SKM-1 treated with dmso at 0.1 percent for 144 hours (cell line): Measurements from ENCODE around the gene RAET1L.
"Not testable (repeated sequence)": the region's sequence is repeated elsewhere in the genome, so short reads cannot be mapped to it uniquely, and the experiment has no call there.

Source experiments
- DNase-seq: peaks from one replicate; lab custom pipeline; 2025; ENCODE audit not compliant: unreplicated experiment; lab: John Stamatoyannopoulos, UW

RAET1L gene

DNA sequence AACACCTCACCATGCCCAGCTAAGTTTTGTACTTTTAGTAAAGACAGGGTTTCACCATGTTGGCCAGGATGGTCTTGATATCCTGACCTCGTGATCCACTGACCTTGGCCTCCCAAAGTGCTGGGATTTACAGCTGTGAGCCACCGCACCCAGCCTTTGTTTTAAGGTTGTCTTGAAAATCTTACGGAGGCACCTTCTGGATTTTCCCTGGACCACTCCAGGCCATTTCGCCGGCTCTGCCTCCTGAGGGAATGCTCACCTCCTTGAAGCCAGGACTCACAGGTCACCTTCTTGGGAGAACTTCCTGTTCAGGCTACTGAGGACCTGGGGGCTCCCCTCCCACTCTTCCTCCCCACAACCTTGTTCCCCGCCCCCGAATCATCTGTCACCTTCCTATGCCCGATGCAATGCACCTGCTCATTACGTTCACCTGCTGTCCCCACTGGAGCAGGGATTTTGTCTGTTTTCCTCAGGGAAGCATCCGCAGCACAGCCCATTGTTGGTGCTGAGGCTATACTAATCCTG lies 19.4 kb upstream of the RAET1L start:
- no peak for DNase-seq

- DNase-seq = no peak
Observed at GRCh38 chr6:150043501-150044412, 18.4 kb upstream of the RAET1L start.

DNA sequence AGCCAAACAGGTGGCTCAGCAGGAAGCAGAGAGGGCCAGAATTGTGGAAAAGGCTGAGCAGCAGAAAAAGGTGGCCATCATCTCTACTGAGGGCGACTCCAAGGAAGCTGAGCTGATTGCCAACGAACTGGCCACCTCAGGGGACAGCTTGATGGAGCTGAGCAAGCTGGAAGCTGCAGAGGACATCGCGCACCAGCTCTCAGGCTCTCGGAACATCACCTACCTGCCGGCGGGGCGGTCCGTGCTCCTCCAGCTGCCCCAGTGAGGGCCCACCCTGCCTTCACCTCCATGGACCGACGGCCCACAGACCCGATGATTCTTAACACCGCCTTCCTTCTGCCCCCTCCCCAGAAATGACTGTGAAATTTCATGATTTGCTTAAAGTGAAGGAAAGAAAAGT lies 17.8 kb upstream of the RAET1L start:
- DNase-seq = no peak

DNA sequence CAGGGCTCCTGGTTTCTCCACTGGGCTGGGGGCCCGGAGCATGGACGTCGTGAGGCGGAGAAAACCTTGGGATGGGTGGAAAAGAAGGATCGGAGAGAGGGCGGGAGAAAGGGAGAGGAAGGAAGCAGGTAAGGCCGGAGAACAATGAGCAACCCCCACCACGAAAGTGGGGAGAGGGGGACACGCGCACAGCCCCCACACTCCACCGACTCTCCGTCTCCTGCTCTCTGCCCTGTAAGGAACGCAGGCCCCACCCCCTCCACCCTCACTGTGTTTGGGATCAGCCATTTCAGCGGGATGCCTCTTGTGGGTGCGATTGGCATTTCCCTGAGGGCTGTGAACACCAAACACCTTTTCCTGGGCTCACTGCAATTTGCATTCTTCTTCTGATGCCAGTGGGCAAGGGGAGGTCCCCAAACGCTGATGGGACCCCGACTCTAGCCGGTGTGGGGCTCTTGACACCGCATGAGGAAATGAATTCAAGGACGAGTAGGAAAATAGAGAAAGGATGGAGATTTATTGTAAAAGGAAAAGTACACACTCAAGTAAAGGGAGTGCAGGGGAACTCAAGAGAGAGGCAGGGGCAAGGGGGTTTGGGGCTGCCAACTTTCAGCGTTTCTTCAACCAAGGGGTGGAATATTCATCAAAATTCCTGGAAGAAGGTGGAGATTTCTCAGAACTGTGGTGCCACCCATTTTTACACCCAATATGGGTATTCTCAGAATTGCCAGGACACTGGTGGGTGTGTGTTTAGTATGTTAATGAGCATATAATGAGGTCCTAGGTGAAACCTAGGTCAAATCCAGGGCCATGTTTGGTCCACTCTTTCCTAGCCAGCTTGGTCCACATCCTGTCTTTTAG lies 13.1 kb upstream of the RAET1L start:
- DNase-seq = no peak

DNA sequence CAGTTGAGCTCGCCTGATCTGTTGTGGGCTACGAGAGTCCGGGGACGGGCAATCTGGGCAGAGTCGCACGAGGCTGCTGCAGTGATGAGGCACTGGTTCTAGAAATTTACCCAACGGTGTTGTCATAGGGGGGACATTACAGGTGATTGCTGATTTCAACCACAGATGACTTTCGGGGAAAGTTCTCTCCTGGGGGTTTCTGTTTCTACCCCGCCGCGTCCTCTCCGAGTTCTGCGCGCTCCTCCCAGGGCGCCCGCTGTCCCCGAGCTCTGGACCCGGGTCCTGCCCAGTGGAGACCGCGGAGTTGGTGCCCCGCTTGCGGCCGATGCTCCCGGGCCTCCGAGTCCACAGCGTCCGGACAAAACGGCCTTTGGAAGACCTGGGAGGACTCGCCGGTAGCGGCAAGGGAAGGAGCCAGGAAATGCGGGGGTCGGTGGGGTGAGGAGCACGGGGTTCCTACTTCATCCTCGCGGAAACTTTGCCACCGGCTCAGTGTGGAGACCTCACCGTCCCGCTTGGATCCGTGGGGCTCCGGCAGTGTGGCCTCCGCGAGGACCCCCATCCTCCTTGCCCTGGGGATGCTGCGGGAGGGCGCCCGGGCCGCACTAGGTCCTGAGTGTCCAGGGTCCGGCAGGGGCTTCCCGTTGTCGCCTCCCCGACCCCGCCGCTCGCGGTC lies 12.3 kb upstream of the RAET1L start:
- no peak for DNase-seq

DNA sequence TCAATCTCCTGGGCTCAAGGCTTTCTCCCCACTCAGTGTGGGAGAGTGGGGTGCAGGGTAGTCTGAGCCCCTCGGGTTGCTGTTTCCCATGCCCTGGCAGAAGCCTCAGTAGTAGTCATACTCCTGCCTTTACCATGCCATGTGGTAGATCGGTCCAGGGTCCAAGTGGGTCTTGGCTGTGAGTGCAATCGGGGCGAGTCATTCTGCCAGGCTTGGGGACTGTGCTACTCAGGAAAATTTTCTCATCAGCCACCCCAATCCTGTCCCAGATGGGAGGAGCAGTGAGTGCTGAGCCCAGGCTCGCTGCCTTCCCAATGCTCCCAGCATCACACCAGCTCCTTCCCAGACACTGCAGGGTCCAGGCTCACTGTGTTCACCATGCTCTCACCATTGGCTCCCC lies 10.7 kb upstream of the RAET1L start:
- DNase-seq = no peak

DNA sequence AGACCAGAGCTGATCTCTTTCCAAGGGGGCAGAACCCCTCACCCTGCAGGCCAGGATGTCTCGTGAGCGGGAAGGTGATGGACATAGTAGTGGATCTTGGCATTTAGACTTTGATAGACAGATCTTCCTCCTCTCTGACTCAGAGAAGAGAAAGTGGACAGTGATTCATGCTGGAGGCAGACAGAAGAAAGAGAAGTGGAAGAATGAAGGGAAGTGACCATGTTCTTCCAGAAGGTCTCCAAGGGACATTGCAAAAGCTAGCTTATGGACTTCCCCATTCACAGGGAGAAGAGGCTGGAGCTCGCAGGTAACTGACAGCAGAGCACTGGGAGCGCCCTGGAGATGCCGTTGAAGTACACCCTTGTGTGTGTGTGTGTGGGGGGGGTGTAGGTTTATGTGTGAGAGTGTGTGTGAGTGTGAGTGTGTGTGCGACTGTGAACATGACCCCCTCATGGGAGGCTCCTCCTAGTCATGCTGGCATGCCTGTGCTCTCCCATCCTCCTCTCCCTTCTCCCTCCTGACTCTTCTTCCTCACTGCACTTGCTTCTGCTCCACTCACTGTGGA lies 8.0 kb upstream of the RAET1L start:
- DNase-seq = peak; percentile 1

DNA sequence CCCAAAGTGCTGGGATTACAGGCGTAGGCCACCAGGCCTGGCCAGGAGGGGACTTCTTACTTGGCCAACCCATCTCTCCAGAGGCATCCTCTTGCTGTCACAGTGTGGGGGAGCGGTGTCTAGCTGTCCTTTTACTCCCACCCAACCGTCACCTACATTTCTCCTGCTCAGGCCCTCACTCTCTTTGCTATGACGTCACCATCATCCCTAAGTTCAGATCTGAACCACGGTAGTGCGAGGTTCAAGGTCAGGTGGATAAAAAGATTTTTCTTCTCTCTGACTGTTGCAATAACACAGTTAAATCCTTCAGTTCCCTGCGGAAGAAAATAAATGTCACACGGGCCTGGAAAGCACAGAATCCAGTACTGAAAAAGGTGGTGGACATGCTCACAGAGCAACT lies 7.3 kb upstream of the RAET1L start:
- DNase-seq = no peak

- DNase-seq = no peak
Observed at GRCh38 chr6:150030611-150031010, 5.3 kb upstream of the RAET1L start.

GRCh38 chr6:150029749-150030148 lies 4.4 kb upstream of the RAET1L start:
- DNase-seq = no peak

- DNase-seq = no peak
Observed at GRCh38 chr6:150029276-150029675, 3.9 kb upstream of the RAET1L start.

DNA sequence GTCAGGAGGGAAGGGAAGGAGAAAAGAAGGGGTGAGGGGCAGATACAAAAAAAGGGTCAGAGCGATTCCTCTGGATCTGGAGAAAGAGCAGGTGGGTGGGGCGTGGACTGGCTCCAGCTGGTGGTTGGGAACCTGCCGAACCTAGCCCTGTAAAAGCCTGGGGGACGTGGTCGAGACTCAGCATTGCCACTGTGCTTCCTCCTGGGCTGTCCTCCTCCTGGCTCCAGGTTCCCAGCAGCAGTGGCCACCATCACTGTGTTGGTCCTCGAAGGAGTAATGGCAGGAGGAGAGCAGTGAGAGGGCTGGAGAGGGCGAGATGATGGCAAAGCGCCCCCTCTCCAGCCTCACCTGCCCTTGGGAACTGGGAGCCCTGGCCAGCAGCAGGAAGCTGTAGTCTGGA lies 3.5 kb upstream of the RAET1L start:
- no peak for DNase-seq

GRCh38 chr6:150027806-150028565 lies 2.7 kb upstream of the RAET1L start:
- no peak for DNase-seq

DNA sequence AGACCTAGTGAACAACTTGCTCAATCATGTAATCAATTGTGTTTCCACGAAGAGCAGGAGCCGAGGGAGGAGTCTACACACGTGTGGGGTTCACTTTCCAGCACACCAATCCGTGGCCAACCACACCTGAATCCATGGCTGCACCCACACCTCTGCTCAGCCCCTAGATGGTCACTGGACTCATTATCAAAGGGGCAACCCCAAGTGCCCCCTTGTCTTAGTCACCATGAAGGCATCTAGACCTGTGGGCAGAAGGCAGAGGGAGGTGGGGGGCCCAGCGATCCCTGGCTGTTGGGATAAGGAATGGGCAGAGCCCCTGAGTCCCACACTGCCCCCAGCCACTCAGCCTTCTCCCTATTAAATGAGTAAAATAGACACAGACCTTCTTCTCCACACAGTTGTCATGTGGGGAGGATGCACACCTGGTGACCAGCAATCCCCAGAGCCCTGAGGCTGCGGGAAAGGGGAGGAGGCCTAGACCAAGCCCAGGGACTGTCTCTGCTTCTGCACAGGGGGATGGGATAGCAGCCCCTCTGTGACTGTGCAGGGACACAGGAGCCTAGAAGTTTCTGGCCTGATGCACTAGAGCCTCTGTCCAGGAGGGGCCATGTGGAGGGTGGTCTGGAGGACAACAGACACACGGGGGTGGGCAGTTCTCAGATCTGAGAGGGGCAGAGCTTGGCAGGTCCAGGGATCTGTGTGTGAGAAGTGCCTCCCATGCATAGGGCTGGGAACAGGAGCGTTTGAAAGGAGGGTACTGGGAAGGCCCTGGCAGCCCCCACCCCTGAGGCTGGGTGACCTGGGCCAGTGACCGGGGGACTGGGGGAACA lies 1.9 kb upstream of the RAET1L start:
- DNase-seq = no peak

DNA sequence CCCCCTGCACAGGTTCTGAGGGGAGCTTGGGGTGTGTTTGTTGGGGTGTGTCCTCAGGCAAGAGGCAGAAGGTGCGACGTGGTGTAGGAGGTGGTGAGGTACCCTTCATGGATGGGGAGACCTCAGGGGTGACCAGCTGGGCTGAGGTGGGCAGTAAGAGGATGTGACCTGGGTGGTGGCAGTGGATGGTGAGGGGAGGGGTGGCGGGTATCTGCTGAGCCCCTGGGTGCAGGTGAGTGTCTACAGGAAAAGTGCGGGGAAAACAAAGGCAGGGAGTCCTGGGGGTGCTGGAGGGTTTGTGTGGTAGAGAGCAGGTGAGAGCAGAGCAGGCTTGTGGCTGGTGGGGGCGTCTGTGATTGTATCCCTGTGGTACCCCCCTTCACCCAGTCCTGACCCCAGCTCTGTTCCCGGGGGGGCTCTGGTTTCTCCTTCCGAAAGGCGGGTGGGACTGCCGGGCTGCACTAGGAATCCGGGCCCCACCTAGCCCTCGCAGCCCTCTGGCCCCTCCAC lies 631 bp downstream of the RAET1L start:
- no peak for DNase-seq

GRCh38 chr6:150024021-150024420 lies 1.3 kb downstream of the RAET1L start:
- not testable (repeated sequence) for DNase-seq

DNA sequence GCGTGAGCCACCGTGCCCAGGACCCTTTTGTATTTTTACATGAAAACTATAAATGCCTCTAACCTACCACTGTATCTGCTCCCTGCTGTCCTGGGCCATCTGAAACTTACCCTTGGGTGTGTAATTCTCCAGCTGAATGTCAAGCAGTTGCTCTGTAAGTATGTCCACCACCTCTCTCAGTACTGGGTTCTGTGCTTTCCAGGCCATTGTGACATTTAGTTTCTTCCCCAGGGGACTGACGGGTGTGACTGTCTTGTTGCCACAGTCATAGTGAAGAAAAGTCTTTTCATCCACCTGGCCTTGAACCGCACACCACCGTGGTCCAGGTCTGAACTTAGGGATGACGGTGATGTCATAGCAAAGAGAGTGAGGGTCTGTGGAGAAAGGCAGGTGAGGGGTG lies 3.5 kb downstream of the RAET1L start:
- not testable (repeated sequence) for DNase-seq

GRCh38 chr6:150018846-150019580 lies 6.3 kb downstream of the RAET1L start:
- DNase-seq = no peak

- DNase-seq = not testable (repeated sequence)
Observed at GRCh38 chr6:150017186-150017521, 8.2 kb downstream of the RAET1L start.
